Activated naive CD4-positive, alpha-beta T cell treated with anti-CD3 and anti-CD28 coated beads, Interleukin-2, amount 50 U/mL, for 16 hours (primary cell): Measurements from ENCODE around the gene MTCH1.
"Not testable (repeated sequence)": the region's sequence is repeated elsewhere in the genome, so short reads cannot be mapped to it uniquely, and the experiment has no call there.

Experiments used
- DNase-seq: peaks from one replicate; pipeline ENCODE4 v3.0.0-alpha.2; 2020

MTCH1 gene

DNA sequence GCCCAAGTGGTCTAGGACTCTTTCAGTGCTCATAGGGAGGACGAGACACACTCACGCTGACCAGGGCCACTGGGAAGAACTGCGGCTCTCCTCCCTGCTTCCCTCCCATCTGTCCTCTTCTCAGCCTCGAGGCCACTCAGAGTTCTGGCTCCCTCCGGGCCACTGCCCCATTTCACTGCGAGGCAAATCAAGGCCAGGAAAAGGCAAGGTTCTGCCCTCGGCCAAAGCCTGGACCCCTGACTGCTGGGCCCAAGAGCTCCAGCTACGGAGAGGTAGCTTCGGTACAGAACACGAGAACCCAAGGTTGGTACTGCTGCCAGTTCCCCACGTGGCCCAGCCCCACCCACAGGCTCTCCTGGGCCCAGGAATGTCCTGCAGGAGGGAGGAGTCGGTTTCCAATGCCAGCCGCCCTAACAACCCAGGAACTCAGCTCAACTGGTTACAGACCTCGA lies 16.7 kb downstream of the MTCH1 start:
- DNase-seq: no peak

GRCh38 chr6:36968266-36968977 lies 17.6 kb downstream of the MTCH1 start:
- DNase-seq: no peak

GRCh38 chr6:36967757-36968156 lies 18.2 kb downstream of the MTCH1 start:
- no peak for DNase-seq

GRCh38 chr6:36967301-36967700 lies 18.7 kb downstream of the MTCH1 start:
- no peak for DNase-seq

DNA sequence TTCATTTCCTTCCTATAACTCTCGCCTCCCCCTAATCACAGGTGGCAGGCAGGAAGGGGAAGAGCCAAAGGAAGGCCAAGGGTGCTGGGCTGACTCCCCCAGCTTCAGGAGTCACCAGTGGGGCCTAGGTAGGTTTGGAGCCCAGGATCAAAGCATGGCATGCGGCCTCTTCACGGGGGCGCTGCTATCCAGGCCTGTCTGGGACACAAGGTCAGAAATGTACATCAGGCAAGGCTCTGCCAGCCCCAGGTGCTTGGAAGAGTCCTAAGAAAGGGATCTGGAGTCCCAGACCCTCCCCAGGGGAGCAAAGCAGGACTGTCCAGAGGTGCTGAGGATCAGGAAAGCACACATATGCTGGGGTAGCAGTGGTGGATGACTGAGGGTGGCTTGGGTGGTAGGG lies 21.1 kb downstream of the MTCH1 start:
- no peak for DNase-seq

- DNase-seq: no peak
Measured at GRCh38 chr6:36964349-36964748, 21.6 kb downstream of the MTCH1 start.

DNA sequence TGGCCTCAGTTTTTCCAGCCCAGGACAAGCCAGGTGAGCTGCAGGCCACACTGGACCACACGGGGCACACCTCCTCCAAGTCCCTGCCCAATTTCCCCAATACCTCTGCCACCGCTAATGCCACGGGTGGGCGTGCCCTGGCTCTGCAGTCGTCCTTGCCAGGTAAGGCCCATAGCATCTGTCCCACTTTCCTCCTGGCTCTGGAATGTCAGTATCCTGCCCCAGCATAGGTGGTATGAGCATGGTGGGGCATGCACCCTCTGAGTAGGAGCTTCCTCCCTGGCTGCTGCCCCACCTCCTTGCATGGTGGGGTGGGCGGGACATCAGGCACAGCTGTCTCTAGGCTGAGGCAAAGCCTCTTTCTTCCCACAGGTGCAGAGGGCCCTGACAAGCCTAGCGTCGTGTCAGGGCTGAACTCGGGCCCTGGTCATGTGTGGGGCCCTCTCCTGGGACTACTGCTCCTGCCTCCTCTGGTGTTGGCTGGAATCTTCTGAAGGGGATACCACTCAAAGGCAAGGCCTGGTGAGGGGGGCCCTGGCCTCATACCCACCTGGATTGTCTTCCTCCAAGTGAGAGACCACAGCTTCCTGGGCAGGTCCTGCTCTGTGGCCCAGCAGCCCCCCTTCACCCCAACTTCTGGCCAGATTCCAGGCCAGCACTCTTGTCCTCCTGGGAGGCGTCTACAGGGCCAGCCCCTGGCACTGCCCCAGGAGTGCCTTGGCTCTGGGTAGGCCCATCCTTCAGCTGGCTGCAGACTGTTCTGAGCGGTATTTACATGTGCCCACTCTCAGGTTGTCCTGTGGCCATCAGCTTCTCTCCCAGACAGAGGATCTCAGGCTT lies 22.3 kb downstream of the MTCH1 start:
- DNase-seq: no peak

GRCh38 chr6:36962874-36963273 lies 23.1 kb downstream of the MTCH1 start:
- DNase-seq: peak; percentile 76

- DNase-seq: no peak
Measured at GRCh38 chr6:36961441-36962435, 24.3 kb downstream of the MTCH1 start.

GRCh38 chr6:36959555-36960250 lies 26.3 kb downstream of the MTCH1 start:
- DNase-seq: no peak

- DNase-seq: no peak
Measured at GRCh38 chr6:36958775-36959554, 27.0 kb downstream of the MTCH1 start.

- no peak for DNase-seq
Measured at GRCh38 chr6:36957773-36958271, 28.2 kb downstream of the MTCH1 start.

DNA sequence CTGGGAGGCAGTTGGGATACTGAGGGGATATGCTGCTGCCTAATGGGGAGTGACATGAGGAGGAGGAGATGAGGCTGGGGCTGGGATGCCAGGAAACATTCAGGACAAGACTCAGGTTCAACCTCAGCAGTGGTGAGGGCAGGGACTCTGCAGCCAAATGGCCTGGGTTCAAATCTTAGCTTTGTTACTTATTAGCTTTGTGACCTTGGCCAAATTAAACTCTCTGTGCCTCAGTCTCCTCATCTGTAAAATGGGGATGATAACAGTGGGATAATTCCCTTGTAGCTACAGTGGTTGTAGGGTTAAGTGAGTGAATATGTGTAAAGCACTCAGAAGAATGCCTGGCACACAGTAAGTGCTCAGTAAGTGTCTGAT lies 29.6 kb downstream of the MTCH1 start:
- no peak for DNase-seq

GRCh38 chr6:36955671-36956445 lies 30.1 kb downstream of the MTCH1 start:
- DNase-seq: no peak

GRCh38 chr6:36955136-36955535 lies 30.9 kb downstream of the MTCH1 start:
- DNase-seq: no peak

DNA sequence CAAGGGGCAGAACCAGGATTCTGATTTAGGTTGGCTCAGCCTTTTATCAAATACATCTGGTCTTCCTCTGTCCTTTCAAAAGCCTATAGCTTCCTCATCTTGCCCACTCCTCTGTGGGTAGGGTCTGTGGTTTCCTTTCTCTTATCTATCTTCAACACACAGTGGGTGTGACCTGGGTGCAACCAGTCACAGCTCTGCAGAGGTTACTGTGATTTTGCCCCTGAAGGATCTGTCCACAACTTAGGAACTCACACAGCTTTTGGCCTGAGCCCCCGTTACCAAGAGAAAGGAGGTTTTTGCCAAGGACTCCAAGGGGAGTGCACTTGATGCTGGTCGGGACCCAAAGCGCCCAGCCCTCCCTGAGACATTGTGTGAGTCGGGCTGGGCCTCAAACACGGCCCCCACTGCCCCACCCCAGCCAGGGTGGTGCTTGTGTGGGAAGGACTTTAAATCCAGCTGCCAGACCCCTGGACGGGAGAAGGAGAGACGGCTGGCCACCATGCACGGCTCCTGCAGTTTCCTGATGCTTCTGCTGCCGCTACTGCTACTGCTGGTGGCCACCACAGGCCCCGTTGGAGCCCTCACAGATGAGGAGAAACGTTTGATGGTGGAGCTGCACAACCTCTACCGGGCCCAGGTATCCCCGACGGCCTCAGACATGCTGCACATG lies 31.6 kb downstream of the MTCH1 start, which contains the start of gene PI16:
PI16 (plus strand) TSS at position 477 of the 670 bp plus-strand sequence; CDS start at position 500, 23 bp downstream.
- no peak for DNase-seq

- DNase-seq: no peak
Measured at GRCh38 chr6:36953931-36954261, 32.1 kb downstream of the MTCH1 start.

DNA sequence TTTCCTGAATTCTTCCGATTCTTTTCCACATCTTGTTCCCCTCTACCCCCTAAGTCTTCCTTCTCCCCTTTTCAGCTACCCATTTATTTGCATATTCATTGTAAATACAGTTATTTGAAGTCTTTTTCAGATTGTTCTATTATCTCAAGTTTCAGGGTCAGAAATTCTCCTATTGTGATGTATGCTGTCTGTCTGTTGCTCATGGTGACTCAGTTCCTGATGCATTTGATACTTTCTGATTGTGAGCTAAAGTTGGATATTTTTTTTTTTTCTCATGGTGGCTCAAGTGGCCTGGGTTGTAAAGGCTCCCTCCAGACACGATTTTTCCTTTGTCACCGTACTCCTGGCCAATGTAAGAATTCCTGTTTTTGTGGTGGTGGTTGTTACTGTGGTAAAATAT lies 36.4 kb downstream of the MTCH1 start:
- DNase-seq: no peak

DNA sequence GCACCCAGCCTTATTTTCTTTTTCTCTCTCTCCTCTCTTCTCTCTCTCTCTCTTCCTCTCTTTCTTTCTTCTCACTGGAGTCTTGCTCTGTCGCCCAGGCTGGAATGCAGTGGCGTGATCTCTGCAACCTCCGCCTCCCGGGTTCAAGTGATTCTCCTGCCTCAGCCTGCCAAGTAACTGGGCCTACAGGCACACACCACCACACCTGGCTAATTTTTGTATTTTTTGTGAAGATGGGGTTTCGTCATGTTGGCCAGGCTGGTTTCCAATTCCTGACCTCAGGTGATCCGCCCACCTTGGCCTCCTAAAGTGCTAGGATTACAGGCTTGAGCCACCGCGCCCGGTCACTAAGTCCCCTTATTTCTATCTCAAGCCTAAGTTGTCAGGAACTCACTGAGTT lies 36.9 kb downstream of the MTCH1 start:
- DNase-seq: not testable (repeated sequence)
